DOHH2 (cell line): ENCODE results near the gene GAD1.

Experiments
- EZH2phosphoT487 ChIP-seq: fragments of 200-600 bp; sonication (generic); IDR thresholded peaks from 2 replicates; pipeline ENCODE4 v1.6.1; 2017; ENCODE audit warnings: borderline replicate concordance, mild to moderate bottlenecking, antibody characterized with exemption, low read length, moderate library complexity, mixed read lengths
- TF ChIP-seq, protein P1 (sequence below): fragments of 200-600 bp; sonication (generic); IDR thresholded peaks from one replicate; pipeline ENCODE4 v1.5.1; 2014; ENCODE audit warnings: antibody characterized with exemption, mild to moderate bottlenecking, low read depth, low read length; ENCODE audit not compliant: poor library complexity, severe bottlenecking

DNA sequence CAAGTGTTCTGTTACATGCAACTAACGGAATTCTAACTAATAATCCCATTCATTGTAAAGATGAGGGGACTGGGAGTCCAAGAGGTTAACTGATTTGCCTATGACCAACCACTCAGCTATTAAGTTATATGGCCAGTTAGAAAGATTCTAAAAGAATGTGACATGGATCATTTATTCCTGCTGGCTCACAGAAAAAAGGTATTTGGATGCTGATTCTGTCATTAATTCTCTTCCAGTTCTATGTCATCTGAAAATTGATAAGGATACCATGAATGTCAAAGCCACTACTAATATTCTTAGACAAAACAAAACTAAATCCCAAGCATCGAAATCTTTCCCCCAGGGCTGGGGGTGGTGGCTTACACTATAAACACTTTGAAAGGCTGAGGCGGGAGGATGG, 71.2 kb downstream of the GAD1 start:
- TF ChIP-seq, protein P1, sequence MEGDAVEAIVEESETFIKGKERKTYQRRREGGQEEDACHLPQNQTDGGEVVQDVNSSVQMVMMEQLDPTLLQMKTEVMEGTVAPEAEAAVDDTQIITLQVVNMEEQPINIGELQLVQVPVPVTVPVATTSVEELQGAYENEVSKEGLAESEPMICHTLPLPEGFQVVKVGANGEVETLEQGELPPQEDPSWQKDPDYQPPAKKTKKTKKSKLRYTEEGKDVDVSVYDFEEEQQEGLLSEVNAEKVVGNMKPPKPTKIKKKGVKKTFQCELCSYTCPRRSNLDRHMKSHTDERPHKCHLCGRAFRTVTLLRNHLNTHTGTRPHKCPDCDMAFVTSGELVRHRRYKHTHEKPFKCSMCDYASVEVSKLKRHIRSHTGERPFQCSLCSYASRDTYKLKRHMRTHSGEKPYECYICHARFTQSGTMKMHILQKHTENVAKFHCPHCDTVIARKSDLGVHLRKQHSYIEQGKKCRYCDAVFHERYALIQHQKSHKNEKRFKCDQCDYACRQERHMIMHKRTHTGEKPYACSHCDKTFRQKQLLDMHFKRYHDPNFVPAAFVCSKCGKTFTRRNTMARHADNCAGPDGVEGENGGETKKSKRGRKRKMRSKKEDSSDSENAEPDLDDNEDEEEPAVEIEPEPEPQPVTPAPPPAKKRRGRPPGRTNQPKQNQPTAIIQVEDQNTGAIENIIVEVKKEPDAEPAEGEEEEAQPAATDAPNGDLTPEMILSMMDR: no peak
- TF ChIP-seq EZH2phosphoT487: no peak
